Mesodermal cell (in vitro differentiated cells): ENCODE data around the gene ABO.
"Not testable (repeated sequence)": the region's sequence is repeated elsewhere in the genome, so short reads cannot be mapped to it uniquely, and the experiment has no call there.

ENCODE experiments used
- H3K27ac ChIP-seq: 2 replicates; pipeline ENCODE4 v1.7.0; 2013; ENCODE audit warnings: mild to moderate bottlenecking, low read depth, low read length, moderate library complexity; ENCODE audit not compliant: severe bottlenecking
- H3K36me3 ChIP-seq: 2 replicates; pipeline ENCODE4 v1.7.1; 2013; ENCODE audit warnings: mild to moderate bottlenecking, low read length, moderate library complexity; ENCODE audit not compliant: control insufficient read depth, insufficient read depth
- H3K4me1 ChIP-seq: one replicate; pipeline ENCODE4 v1.7.1; 2013; ENCODE audit warnings: mild to moderate bottlenecking, low read length; ENCODE audit not compliant: insufficient read depth, control insufficient read depth, poor library complexity, severe bottlenecking
- H3K4me3 ChIP-seq: 2 replicates; pipeline ENCODE4 v1.7.0; 2013; ENCODE audit warnings: low read length, control low read depth, mild to moderate bottlenecking; ENCODE audit not compliant: insufficient read depth, poor library complexity, severe bottlenecking; ENCODE audit errors: extremely low read depth
- H3K9me3 ChIP-seq: 2 replicates; pipeline ENCODE4 v1.7.1; 2013; ENCODE audit warnings: mild to moderate bottlenecking, low read length, moderate library complexity; ENCODE audit not compliant: control insufficient read depth
- WGBS, 2 experiments: methylation state at CpG; one replicate each; pipeline ENCODE4 v1.1.5; 2013; ENCODE audit warnings: missing lambda C conversion rate in 2 of 2; ENCODE audit not compliant: insufficient coverage in 2 of 2; 5-methylcytosine and 5-hydroxymethylcytosine counted together

The ABO gene

DNA sequence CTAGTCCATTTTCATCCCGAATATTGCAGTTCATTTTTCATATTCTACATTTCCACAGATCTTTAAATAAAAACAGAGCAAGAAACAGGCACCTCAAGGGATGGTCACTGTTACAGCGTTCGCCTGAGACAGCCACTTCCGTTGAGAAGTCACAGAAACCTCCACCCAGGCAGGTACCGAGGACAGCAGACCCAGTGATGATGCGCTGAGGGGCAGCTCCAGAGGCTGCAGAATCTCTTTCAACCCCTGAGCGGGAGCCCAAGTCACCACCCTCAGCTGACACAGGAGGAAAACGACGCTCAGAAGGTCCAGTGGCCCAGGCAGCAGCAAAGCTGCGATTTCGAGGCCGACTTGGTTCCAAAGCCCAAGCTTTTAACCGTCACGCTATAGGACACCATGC, 32.8 kb downstream of the ABO start:
- no peaks in the 10 kb centered on the region for H3K9me3 ChIP-seq
- 80 to 83% methylated on average over 10 to 12 of the region's 14 CpGs for WGBS, 2 experiments
- no peak overlapping the region for H3K4me3 ChIP-seq
- no peaks in the 10 kb centered on the region for H3K4me1 ChIP-seq
- no peaks in the 10 kb centered on the region for H3K36me3 ChIP-seq
- no peak overlapping the region for H3K27ac ChIP-seq

DNA sequence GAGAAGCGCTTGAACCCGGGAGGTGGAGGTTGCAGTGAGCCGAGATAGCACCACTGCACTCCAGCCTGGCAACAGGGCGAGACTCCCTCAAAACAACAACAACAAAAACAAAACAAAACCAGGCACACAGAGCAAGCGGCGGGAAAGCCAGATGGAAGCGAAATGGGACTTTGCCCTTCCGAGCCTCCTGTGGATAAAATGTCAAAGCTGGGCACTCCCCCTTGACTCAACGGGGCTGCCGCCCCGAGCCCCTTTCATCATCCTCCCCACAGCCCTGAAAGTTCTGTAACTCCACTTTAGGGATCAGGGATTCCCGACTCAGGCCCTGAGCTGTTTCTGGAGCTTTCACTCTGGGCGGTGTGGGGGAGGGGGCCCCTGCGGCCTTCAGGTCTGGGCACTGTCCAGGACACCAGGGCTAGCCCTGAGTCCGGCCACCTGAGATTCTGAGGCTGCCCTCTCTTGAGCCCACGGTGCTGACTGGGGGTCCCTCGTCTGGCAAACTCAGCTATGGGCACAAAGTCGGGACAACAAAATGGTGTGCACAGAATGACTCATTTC, 35.4 kb downstream of the ABO start:
- H3K4me3 ChIP-seq, result no peak overlapping the region

DNA sequence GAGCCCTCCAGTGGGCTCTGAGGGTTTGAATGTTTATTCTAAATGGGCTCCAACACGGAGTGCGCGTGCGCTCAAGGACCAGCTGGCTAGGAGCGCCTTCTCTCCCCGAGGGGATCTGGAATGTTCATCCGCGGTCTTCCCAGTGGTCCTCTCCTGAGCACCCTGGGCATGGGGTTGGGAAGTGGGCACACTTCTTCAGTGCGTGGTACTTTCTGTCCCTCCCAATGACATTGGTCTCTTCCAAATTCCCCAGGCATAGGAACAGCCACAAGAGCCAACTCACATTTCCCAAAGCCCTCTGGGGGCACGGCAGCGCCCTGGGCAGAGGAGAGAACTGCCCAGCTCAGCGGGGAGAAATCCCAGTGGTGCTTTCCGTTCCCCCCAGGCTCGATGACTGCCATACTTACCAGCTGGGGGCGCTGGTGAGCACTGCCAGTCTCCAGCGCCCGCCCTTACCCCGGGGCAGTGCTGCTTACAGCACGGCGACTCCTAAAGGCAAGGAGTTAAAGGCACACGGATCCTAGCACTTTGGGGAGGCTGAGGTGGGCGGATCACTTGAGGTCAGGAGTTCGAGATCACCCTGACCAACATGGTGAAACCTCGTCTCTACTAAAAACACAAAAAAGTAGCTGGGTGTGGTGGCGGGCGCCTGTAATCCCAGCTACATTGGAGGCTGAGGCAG, 36.0 kb downstream of the ABO start:
- H3K36me3 ChIP-seq, result no peaks in the 10 kb centered on the region
- peaks cover 3% of the 10 kb centered on the region for H3K4me1 ChIP-seq
- 17 to 18% methylated on average over 20 to 22 of the region's 26 CpGs for WGBS, 2 experiments
- H3K27ac ChIP-seq, result peak overlapping the region; percentile 50
- no peaks in the 10 kb centered on the region for H3K9me3 ChIP-seq
- peak overlapping the region; percentile 25 for H3K4me3 ChIP-seq

More for the DNA sequence above, 35.4 kb downstream of the ABO start:
- WGBS, 2 experiments, result 82 to 85% methylated on average over 10 to 16 of the region's 18 CpGs
- peaks cover 3% of the 10 kb centered on the region for H3K4me1 ChIP-seq
- H3K9me3 ChIP-seq, result no peaks in the 10 kb centered on the region
- no peaks in the 10 kb centered on the region for H3K36me3 ChIP-seq
- H3K27ac ChIP-seq, result no peak overlapping the region

DNA sequence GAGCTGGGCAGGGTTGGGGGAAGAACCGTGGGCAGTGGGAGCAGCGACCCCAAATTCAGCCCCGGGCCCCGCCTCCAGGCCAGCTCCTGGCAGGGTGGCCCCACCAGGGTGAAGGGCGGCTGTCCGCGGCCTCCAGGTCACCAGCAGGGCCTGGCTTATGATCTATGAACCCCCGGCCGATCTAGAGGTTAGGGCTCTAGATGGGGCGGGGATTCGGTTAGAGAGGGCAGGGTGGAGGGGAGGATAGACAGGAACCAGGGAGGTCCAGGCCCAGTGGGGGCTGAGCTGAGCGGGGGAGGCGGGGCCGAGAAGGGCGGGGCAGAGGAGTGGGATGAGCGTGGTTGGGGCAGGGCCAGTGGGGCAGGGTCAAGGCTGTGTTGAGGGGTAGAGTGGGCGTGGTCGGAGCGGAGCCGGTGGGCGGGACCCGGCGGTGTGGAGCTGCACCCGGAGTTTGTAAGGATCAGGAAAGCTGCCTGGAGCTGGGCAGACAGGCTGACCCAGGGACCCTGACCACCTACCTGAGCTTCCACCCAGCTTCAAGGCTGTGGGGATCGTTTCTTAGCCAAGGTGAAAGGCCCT, 36.6 kb downstream of the ABO start:
- Histone ChIP-seq H3K4me3 (peak overlapping the region; percentile 25), H3K4me1 (peaks cover 3% of the 10 kb centered on the region), H3K36me3 (no peaks in the 10 kb centered on the region), H3K9me3 (no peaks in the 10 kb centered on the region), H3K27ac (peak overlapping the region; percentile 50)
- 9 to 19% methylated on average over 12 to 24 of the region's 25 CpGs for WGBS, 2 experiments

DNA sequence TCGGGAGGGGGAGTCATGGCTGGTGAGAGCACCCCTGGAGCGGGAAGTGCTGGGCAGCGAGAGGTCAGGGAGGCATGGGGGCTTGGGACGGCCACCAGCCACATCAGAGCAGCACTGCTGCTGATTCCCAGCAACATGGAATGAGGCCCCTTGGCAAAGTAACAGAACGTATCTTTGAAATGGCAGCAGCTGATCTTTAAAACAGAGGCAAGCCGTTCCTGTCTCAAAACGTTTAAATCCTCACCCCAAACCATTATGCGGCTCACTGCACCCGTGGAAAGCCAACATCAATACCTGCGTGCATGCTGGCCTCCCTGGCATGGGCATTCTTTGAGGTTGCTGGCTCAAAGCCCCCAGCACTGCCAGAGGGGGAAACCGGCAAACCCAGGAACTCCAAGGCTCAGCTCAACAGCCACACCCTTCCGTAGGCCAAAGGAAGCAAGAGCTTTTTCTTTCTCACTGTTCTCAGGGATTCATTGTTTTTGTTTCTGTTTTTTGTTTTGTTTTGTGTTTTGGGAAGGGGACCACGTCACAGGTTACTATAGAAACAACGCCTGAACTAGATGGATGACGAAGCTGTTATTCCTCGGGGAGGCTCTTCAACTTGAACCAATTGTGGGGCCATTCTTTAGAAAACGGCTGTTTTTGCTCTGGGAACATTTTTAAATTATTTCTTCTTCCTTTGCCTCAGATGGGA, 37.8 kb downstream of the ABO start:
- H3K27ac ChIP-seq, result peak overlapping the region; percentile 51
- peaks cover 3% of the 10 kb centered on the region for H3K4me1 ChIP-seq
- no peaks in the 10 kb centered on the region for H3K36me3 ChIP-seq
- no peak overlapping the region for H3K4me3 ChIP-seq
- WGBS, 2 experiments, result 82 to 85% methylated on average over 14 to 15 of the region's 17 CpGs
- H3K9me3 ChIP-seq, result no peaks in the 10 kb centered on the region

DNA sequence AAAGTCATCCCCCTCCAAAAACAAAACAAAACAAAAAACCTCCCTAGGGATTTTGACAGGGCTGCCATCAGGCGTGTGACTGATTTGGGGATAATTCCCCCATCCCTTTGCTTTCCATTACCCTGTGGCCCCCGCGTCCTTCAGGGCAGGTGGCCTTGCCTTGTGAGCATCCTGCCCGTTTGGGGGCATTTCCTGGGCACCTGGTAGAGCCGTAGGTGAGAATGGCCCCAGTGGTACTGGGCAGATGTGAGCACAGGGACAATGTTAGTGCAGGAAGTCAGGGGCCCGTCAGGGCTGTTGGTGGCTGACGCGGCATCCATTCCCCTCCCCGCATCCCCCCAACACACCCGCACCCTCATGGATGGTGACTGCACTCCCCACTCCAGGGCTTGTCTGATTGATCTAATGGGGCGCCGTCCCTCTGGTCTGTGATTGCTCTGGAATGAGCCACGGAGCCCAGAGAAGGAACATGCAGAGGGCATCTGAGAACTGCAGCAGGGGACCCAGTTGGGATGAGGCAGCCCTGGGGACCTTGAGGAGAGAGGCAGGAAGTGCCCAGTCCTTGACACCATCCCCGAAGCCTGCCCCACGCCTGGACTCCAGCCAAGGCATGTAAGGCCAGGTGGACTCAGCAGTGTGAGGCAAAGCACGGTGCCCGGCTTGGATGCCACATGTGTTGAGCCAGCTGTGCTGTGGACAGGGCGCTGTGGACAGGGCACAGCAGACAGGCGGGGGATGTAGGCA, 38.5 kb downstream of the ABO start:
- 78 to 88% methylated on average over 13 to 14 of the region's 19 CpGs for WGBS, 2 experiments
- not testable (repeated sequence) for H3K27ac ChIP-seq, H3K9me3 ChIP-seq, H3K36me3 ChIP-seq, H3K4me3 ChIP-seq, H3K4me1 ChIP-seq

DNA sequence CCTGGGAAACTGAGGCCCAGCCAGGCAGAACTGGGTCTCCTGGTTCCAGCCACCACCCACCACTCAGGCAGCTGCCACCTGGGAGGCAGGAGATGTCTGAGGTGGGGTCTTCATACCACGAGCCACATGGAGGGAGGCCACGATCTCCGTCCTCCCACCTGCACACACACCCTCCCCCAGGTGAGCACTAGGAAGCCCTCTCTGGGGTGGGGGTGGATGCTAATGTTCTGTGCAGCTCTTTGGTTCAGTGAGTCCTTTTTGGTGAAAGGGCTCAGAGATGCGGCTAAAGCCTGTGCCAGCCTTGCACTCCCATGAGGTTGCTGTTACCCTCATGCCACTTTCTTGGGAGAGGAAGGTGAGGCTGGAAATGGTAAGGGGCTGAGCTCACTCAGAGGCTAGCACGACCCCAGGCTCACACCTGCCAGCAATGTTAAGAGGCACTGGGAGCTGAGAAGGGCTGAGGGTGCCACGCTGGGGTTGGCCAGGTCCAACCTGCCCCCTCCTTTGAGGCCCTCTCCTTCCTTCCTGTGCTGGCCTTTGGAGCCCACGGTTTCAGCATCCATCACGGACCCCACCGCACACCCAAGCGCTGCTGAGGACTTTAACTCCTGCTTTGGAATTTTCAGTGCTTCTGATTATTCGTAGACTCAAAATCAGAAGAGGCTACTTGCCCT, 39.3 kb downstream of the ABO start:
- Histone ChIP-seq H3K4me1 (peaks cover 3% of the 10 kb centered on the region), H3K9me3 (no peaks in the 10 kb centered on the region), H3K27ac (no peak overlapping the region), H3K36me3 (no peaks in the 10 kb centered on the region), H3K4me3 (no peak overlapping the region)
- 73 to 88% methylated on average over 1 to 3 of the region's 11 CpGs for WGBS, 2 experiments

DNA sequence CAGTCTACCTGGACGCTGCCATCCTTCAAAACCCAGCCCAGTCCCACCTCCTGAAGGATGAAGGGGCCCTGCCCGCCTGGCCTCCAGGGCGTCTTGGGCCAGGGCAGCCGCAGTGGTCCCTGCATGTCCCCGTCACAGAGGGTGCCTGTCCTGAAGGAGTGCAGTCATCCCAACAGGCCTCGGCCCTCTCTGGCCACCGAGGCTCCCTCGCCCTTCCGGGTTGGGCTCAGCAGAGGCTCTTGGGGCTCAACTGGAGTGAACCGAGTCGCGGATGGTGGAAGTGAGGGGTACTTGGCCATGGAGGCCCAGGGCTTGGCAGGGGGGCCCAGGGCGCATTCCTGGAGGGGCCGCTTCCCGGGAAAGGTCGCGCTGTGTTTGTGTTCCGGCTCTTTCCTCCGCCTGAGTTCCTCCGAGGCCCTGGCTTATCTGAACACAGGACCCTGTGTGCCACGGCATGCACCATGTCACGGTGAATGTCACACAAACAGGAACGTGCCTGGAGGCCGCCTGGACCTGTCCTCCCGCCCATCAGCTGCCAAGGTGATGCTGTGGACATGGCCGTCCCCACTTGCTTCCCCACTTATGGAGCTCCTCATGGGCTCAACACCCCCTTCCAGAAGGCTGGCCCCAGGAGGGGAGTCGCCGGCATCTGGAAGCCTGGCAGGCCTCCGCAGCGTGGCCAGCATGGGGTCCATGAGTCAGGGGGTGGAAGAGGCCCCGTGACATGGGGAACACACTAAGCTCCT, 40.3 kb downstream of the ABO start:
- no peaks in the 10 kb centered on the region for H3K9me3 ChIP-seq
- H3K27ac ChIP-seq, result no peak overlapping the region
- H3K4me3 ChIP-seq, result no peak overlapping the region
- 91 to 93% methylated on average over 24 to 25 of the region's 31 CpGs for WGBS, 2 experiments
- no peaks in the 10 kb centered on the region for H3K36me3 ChIP-seq
- peaks cover 3% of the 10 kb centered on the region for H3K4me1 ChIP-seq

DNA sequence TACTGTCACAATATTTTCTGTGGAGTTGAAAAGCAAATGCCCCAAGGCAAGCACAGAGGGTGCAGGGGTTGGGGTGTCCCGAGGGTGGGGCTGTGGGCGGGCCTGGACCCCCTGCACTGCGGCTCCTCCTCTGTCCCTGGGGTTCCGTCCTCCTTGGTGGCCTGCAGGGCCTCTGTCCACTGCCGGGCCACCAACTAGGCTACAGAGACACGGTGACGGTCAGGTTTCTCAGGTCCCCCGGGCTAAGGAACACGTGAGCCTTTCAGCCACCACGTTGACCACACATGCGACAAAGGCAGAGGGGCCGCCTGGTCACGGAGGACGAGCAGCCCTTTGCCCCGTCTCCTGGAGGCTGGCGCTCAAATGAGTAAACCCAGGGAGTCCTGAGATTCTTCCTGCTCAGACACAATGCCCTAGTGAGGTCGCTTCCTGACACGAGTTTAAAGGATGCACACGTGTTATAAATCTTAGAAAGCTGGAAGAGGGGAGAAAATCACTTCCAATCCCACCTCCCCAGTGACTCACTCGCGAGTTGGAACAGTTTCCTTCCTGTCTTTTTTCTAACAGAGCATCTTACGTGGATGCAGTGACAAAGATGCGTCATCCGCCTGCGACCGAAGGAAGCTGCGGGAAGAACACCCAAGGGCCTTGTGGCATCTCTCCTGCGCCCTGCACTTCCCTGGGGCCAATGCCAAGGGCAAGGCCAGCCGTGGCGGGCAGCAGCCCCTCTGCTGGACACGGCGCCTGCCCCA, 41.1 kb downstream of the ABO start:
- Histone ChIP-seq H3K27ac (no peak overlapping the region), H3K36me3 (no peaks in the 10 kb centered on the region), H3K9me3 (no peaks in the 10 kb centered on the region), H3K4me1 (peaks cover 3% of the 10 kb centered on the region), H3K4me3 (no peak overlapping the region)
- WGBS, 2 experiments, result 90% methylated on average over 17 to 29 of the region's 32 CpGs
